HTERT RPE-1 (cell line): ENCODE data around the gene PINLYP.
"Not testable (repeated sequence)": the region's sequence is repeated elsewhere in the genome, so short reads cannot be mapped to it uniquely, and the experiment has no call there.

Source experiments
- in situ Hi-C: fragments of 300-500 bp; cut with MboI; formaldehyde crosslinking; loops from 4 replicates; pipeline ENCODE4 v1.14.3; 2020; ENCODE audit warnings: low sequenced_read_pairs

PINLYP gene

DNA sequence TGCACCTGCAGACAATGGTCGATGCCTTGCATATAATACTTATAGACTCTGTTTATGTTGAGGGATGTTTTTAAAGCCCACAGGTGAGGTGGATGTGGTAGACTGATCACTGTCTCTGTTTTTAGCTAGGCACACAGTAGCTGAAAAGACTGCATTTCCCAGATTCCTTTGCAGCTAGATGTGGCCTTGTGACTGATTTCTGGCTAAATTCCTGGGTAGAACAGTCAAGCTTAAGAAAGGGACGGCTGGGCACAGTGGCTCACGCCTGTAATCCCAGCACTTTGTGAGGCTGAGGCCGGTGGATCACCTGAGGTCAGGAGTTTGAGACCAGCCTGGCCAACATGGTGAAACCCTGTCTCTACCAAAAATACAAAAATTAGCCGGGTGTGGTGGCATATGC lies 24.7 kb downstream of the PINLYP start:
- in situ Hi-C loops = not testable (repeated sequence)

GRCh38 chr19:43605875-43606568 lies 30.4 kb downstream of the PINLYP start:
- in situ Hi-C loops = no loop called here

DNA sequence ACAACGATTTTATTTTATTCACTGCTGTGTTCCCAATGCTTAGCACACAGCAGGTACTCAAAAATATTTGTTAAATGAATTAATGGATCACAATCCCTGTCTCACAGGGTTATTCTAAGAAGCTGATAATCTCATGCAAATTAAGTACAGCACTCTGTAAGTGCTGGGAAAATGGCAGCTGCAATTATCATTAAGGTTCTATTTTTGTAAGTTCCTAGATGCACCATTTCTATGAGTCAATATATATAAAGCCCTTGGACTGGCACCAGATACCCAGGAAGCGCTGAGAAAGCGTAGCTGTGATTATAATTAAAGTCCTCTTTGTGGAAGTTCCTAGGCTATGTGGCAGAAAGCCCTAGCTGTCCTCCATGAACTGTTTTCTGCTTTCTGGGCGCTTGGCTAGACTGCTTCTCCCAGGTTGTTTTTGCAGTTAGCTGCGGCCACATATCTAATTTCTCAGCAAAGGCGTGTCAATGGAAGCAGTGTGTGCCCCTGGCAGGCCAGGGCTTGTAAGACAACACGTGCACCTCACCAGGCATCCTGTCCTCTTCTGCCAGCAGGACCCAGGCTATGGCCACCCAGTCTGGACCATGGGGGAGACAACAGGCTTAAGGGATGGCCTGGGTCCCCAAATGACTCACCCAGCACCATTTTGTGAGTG lies 31.1 kb downstream of the PINLYP start:
- in situ Hi-C loops = no loop called here

DNA sequence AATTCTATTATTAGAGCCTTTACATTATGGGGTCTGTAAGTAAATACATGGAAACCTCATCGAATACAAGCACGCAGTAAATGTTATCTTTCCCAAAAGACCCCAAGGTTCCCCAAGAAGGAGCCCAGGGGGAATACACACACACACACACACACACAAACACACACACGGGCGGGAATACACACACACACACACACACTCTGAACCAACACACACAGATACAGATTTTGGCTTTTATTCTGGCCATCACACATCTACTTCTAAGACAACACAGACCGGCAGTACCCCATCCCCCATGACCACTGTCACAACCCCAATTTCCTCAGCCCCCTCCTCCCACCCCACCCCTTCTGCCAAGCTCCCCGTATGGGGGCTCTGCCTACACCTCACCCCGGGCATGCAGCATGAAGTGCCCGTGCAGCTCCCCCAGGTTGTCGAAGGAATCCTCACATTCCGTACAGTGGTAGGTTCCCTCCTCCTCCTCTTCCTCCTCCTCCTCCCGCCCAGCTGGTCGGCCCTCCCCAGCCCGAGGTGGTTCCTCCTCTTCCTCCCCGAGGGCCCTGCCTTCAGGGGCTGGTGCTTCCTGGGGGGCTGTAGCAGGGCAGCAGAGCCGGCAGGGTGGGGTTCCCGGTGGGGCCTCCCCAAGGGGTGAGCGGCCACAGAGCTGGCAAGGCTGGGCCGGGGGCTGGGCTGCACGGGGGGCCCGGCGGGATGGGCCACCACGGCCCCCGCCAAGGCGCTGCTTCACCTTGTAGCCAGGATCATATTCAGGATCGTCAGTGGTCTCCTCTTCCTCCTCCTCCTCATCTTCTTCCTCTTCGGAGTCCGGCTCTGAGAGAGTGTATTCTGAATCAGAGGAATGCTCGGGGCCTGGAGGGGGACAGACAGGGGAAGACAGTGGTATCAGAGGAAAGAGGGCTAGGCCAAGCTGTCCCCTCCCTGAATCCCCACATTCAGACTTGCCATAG lies 31.9 kb downstream of the PINLYP start:
- in situ Hi-C loops = no loop called here

- in situ Hi-C loops = no loop called here
Measured at GRCh38 chr19:43609872-43610271, 34.3 kb downstream of the PINLYP start.

DNA sequence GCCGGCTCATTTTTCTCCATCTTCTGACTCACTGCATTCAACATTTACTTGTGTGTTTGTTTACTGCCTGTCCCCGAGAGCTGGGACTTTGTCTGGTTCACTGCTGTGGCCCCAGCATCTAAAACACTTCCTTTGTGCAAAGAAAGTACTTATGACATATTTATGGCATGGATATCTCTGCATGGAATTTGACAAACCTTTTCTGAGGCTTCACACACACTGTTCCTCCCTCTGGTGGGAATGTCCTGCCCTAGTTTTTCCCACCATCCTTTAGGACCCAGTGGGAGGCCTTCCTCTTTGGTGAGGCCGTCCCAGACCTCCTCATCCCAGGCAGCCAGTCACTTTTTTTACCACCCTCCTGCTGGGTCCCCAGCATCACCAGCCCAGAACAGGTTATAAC lies 34.9 kb downstream of the PINLYP start:
- in situ Hi-C loops = no loop called here

- in situ Hi-C loops = no loop called here
Measured at GRCh38 chr19:43611788-43612187, 36.2 kb downstream of the PINLYP start, which contains the start of gene SRRM5. SRRM5 (plus strand) TSS chr19:43612088; CDS start chr19:43612122, 34 bp downstream.

DNA sequence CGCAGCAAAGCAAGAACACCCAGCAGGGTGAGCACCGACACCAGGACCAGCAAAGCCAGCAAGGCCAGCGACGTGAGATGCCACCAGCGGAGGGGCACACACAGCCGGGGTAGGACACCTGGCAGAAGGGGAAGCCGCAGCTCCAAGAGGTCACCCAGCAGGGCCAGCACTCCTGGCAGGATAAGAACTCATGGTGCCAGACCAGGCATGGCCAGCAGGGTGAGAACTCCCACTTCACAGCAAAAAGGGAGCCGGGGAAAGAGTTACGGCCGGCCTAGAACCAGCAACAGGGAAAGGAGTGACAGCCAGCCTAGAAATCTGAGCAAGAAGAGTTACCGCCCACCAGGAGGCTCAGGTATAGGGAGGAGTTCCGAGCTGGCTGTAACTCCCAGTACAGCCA lies 36.8 kb downstream of the PINLYP start:
- in situ Hi-C loops = no loop called here

GRCh38 chr19:43616306-43616705 lies 40.7 kb downstream of the PINLYP start:
- in situ Hi-C loops = no loop called here

DNA sequence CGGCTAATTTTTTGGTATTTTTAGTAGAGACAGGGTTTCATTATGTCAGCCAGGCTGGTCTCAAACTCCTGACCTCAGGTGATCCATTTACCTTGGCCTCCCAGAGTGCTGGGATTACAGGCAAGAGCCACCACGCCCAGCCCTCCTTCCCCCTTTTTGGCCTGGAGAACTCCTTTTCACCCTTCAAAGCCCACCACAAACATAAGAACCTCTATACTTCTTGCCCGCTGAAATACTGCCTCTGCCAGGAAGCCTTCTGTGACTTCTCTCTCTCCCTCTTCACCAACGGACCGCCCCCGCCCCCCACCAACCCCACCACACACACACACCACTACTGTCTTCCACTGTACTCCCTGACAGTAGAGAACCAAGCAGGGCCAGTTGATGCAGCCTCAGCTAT lies 41.4 kb downstream of the PINLYP start:
- in situ Hi-C loops = no loop called here

- in situ Hi-C loops = no loop called here
Measured at GRCh38 chr19:43618921-43619261, 43.3 kb downstream of the PINLYP start.

DNA sequence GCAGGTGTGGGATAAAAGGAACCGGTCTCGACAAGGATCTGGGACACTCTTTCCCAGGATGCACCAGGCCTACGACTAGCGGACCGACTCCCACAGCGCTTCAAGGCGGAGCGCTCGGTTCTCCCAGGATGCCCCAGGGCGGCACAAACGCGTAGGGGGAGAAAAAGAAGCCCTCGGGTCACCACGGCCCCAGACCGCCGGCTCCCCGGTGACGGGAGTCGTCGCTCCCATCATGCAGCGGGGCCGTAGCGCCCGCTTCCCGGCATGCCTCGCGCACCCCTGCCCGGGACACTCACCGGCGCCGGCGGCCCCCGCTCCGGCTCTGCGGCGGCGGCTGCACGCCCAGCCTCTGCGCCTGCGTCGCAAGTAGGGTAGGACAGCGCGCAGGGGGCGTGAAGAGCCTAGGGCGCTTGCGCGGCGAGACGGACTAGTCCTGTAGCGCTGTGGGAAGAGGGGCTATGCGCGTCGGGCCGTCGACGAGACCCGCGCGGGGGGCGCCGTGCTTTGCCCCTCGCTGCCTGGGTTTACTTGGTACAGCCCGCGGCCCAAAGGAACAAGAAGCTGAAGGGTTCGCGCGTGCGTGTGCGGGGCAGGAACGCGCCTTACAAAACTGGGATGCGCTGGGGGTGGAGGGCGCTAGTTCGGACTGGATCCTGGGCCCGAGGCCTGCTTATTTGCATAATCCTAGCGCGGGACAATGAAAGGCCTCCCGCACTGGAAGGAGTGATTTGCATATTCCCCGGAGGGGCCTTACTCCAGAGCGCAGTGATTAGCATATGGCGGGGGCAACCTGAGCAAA lies 43.9 kb downstream of the PINLYP start, which contains the start of gene ZNF428:
ZNF428 (minus strand) TSS at position 368 of the 799 bp plus-strand sequence. CDS start 5,325 bp downstream, outside the sequence.
- in situ Hi-C loops = no loop called here

GRCh38 chr19:43620061-43621001 lies 44.7 kb downstream of the PINLYP start:
- in situ Hi-C loops = no loop called here

DNA sequence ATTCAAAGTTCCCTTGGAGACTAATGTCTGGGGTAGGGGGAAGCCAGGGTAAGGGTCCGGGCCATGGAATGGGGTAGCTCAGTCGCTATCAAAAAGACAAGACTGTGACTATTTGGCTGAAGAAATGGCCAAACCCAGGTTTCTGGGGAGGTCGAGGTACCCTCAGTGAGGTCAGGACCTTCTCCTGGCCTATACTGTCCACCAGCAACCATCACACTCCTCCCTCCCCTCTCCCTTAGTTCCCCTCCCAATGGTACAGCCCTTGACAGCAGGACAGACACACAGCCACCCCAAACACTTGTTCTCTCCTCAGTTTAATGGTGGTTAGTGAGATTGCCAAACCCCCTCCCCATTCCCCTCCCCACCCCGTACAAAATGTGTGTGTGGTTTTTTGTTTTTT lies 46.5 kb downstream of the PINLYP start:
- in situ Hi-C loops = no loop called here

DNA sequence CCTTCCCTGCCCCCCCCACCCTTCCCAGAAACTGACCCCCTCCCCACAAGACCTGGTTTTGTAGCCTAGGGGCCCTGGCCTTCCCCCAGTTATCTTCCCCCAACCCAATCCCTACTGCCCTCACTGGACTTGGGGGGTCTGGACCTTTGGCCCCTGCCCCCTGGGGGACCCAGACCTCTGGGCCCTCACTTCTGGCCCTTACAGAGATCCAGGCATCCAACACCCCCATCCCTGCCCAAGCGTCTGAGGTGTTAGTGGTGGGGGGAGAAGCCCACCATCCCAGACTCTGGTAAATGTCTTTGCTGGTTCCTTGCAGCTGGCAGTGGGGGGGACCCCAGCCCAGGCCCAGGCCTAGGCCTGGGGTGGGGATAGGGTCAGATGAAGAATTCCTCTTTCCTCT lies 47.4 kb downstream of the PINLYP start:
- in situ Hi-C loops = no loop called here

DNA sequence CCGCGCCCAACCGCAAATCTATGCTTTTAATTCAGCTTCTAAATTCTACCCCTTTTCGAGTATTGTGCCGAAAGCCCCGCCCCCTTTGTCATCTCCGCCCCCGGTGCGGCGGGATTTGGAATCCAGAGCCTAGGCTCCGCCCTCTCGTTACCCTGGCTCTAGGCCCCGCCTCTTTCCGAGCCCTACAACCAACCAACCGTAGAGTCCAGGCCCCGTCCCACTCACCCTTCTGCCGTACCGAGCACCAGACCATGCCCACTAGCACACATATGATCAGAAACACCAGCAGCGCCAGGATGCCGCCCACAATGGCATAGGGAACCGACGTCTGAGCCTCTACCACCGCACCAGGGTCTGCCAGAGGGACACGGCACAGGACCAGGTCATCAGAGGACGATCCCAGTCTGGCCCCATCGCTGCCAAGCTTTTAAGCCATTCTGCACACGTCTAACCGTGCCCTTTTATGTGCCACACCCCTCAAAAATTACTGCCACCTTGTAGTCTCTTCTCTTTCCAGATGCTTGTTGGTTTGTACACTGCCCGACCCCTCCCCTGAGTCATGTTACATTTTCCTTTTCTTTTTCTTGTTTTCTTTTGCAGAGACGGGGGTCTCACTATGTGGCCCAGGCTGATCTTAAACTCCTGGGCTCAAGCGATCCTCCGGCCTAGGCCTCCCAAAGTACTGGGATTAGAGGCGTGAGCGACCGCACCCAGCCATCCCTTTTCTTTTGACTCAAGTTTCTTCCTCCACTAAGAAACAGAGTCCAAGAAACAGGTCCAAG lies 48.5 kb downstream of the PINLYP start:
- in situ Hi-C loops = no loop called here

- in situ Hi-C loops = no loop called here
Measured at GRCh38 chr19:43624933-43625332, 49.3 kb downstream of the PINLYP start.

DNA sequence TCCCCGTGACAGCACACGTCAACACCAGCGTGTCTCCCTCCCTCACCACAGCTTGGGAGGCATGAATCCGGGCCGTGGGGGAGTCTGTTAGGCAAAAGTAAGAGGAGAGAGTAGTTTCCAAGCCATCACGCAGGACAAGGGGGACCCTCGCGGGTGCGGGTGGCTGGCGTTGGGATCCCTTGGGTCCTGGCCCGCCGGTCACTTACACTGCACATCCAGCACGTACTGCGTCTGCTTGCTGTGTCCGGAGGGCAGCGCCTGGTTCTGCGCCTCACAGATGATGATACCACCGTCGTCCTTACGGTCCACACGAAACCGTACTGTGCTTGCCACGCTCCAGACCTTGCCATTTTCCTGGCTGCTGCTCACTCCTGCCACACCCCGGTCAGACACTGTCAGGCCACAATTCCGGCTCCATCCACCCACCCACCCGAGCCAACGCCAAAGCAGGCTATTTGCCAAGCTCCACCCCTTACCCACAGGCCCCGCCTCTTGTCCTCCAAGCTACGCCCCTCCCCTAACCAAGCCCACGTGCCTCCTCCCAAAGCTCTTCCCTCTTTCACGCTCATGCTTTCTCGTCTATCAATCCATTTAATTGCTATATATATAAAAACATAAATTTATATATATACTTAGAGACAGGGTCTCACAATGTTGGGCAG lies 50.4 kb downstream of the PINLYP start:
- in situ Hi-C loops = no loop called here
